H1 (cell line): ENCODE data around the gene GCSAM. TPM values are rescaled to one million over a fixed set of nuclear protein-coding genes. Genes with fewer than 3 reads are reported as not detected.

ENCODE experiments used
- CTCF ChIA-PET: fragments of 300-600 bp; sonication (Branson Sonifier 250); formaldehyde crosslinking; loops from one replicate; lab custom pipeline; 2021; ENCODE audit not compliant: partially characterized antibody; lab: Charles Lee
- POLR2A ChIA-PET: fragments of 300-600 bp; sonication (Branson Sonifier 250); formaldehyde crosslinking; loops from one replicate; lab custom pipeline; 2021; ENCODE audit warnings: inconsistent platforms; ENCODE audit not compliant: partially characterized antibody; lab: Charles Lee
- DNase-seq, 2 experiments: peaks; one replicate each; pipeline versions ENCODE4 v3.0.0 to v3.0.0-alpha.2; 2010 to 2022; ENCODE audit warnings: low spot score in 2 of 2, low read depth in 1 of 2, mixed read lengths in 1 of 2
- FAIRE-seq: peaks from 2 replicates; lab custom pipeline; 2011; peaks lifted over from hg19 to GRCh38; lab: Jason Lieb, UNC
- H2AFZ ChIP-seq: 2 replicates; pipeline ENCODE4 v1.8.1; 2012; ENCODE audit warnings: low read length, inconsistent platforms
- H2AK5ac ChIP-seq: 2 replicates; pipeline ENCODE4 v1.6.1; 2013; ENCODE audit warnings: low read depth, low read length
- H2BK120ac ChIP-seq: replicated peaks from 2 replicates; pipeline ENCODE3; 2013; ENCODE audit warnings: low read depth, low read length, inconsistent platforms
- H2BK12ac ChIP-seq: 2 replicates; pipeline ENCODE4 v1.6.1; 2013; ENCODE audit warnings: low read depth, low read length
- H2BK15ac ChIP-seq: 2 replicates; pipeline ENCODE4 v1.6.1; 2013; ENCODE audit warnings: low read length
- H2BK20ac ChIP-seq: 2 replicates; pipeline ENCODE4 v1.6.1; 2013; ENCODE audit warnings: low read length
- H2BK5ac ChIP-seq: 2 replicates; pipeline ENCODE4 v1.6.1; 2013; ENCODE audit warnings: low read depth, low read length
- H3K14ac ChIP-seq: 2 replicates; pipeline ENCODE4 v1.6.1; 2013; ENCODE audit warnings: inconsistent platforms; ENCODE audit not compliant: insufficient read length
- H3K18ac ChIP-seq: 2 replicates; pipeline ENCODE4 v1.6.1; 2013; ENCODE audit warnings: low read length; ENCODE audit errors: extremely low read depth
- H3K23ac ChIP-seq: 2 replicates; pipeline ENCODE4 v1.6.1; 2013; ENCODE audit warnings: inconsistent platforms; ENCODE audit not compliant: insufficient read length
- H3K23me2 ChIP-seq: 2 replicates; pipeline ENCODE4 v1.6.1; 2013; ENCODE audit warnings: low read depth, low read length
- H3K27ac ChIP-seq: 2 replicates; pipeline ENCODE4 v1.6.1; 2011; ENCODE audit warnings: low read depth, low read length, inconsistent platforms
- H3K27me3 ChIP-seq, 4 experiments: replicated peaks in 1 of 4; 1 replicate in 1 of 4; 2 replicates in 3 of 4; pipeline versions ENCODE4 v1.6.1 to v1.8.1; 2011 to 2013; ENCODE audit warnings: low read length in 3 of 4, mild to moderate bottlenecking in 3 of 4, inconsistent platforms in 2 of 4, mixed read lengths in 2 of 4, moderate library complexity in 1 of 4; ENCODE audit not compliant: control insufficient read depth in 3 of 4, insufficient read depth in 3 of 4; ENCODE audit errors: extremely low read depth in 1 of 4
- H3K36me3 ChIP-seq, 4 experiments: 2 replicates each; pipeline versions ENCODE4 v1.6.1 to v1.8.1; 2011 to 2013; ENCODE audit warnings: mild to moderate bottlenecking in 4 of 4, low read length in 3 of 4, moderate library complexity in 2 of 4, control low read depth in 1 of 4, inconsistent platforms in 1 of 4; ENCODE audit not compliant: insufficient read depth in 4 of 4, control insufficient read depth in 2 of 4
- H3K4ac ChIP-seq: replicated peaks from 2 replicates; pipeline ENCODE3; 2013; ENCODE audit warnings: low read length, low read depth, mixed read lengths, inconsistent platforms; ENCODE audit not compliant: insufficient read length
- H3K4me1 ChIP-seq, 4 experiments: replicated peaks in 1 of 4; 1 replicate in 1 of 4; 2 replicates in 3 of 4; pipeline versions ENCODE4 v1.6.1 to v1.8.1; 2011 to 2013; ENCODE audit warnings: low read length in 3 of 4, inconsistent platforms in 2 of 4, mixed read lengths in 1 of 4; ENCODE audit not compliant: insufficient read depth in 4 of 4, control insufficient read depth in 3 of 4
- H3K4me2 ChIP-seq, 2 experiments: 2 replicates each; pipeline versions ENCODE4 v1.6.1 to v1.8.1; 2011 to 2013; ENCODE audit warnings: low read depth in 2 of 2, low read length in 2 of 2, control low read depth in 1 of 2, inconsistent platforms in 1 of 2, mild to moderate bottlenecking in 1 of 2; ENCODE audit not compliant: insufficient read depth in 1 of 2
- H3K4me3 ChIP-seq, 4 experiments: fragments of 200-600, 300-600 bp in 1 of 4; sonication (generic), shearing (Covaris generic), sonication (Bioruptor Twin) in 1 of 4; 2 replicates each; pipeline versions ENCODE4 v1.5.1 to v1.8.1; 2011 to 2016; ENCODE audit warnings: low read length in 4 of 4, low read depth in 3 of 4, control low read depth in 2 of 4, inconsistent platforms in 2 of 4, mild to moderate bottlenecking in 2 of 4, mixed read lengths in 1 of 4, moderate library complexity in 1 of 4; ENCODE audit not compliant: insufficient read depth in 2 of 4; ENCODE audit errors: extremely low read depth in 1 of 4
- H3K56ac ChIP-seq: replicated peaks from 2 replicates; pipeline ENCODE3; 2013; ENCODE audit warnings: low read depth, mild to moderate bottlenecking, mixed read lengths, low read length, inconsistent platforms; ENCODE audit not compliant: insufficient read length
- H3K79me1 ChIP-seq: 2 replicates; pipeline ENCODE4 v1.6.1; 2013; ENCODE audit warnings: low read depth, low read length, control low read depth
- H3K79me2 ChIP-seq, 2 experiments: 2 replicates each; pipeline versions ENCODE4 v1.6.1 to v1.8.1; 2012 to 2013; ENCODE audit warnings: low read length in 2 of 2, mild to moderate bottlenecking in 2 of 2, inconsistent platforms in 1 of 2; ENCODE audit not compliant: insufficient read depth in 2 of 2, control insufficient read depth in 1 of 2
- H3K9ac ChIP-seq, 4 experiments: replicated peaks in 1 of 4; 1 replicate in 1 of 4; 2 replicates in 3 of 4; pipeline versions ENCODE4 v1.6.1 to v1.8.1; 2011 to 2013; ENCODE audit warnings: low read depth in 3 of 4, low read length in 3 of 4, control low read depth in 2 of 4, mild to moderate bottlenecking in 2 of 4, moderate library complexity in 2 of 4, inconsistent platforms in 1 of 4; ENCODE audit errors: extremely low read depth in 1 of 4
- H3K9me3 ChIP-seq, 2 experiments: 2 replicates each; pipeline versions ENCODE4 v1.6.1 to v1.8.1; 2012 to 2013; ENCODE audit warnings: mild to moderate bottlenecking in 2 of 2, moderate library complexity in 2 of 2, control low read depth in 1 of 2, inconsistent platforms in 1 of 2, low read depth in 1 of 2, low read length in 1 of 2, mixed read lengths in 1 of 2; ENCODE audit not compliant: insufficient read depth in 2 of 2
- H4K20me1 ChIP-seq, 2 experiments: replicated peaks in 1 of 2; 2 replicates each; pipeline versions ENCODE3 to v1.8.1; 2011 to 2013; ENCODE audit warnings: inconsistent platforms in 2 of 2, low read length in 2 of 2, mild to moderate bottlenecking in 1 of 2; ENCODE audit not compliant: insufficient read depth in 2 of 2, control insufficient read depth in 1 of 2
- H4K5ac ChIP-seq: 2 replicates; pipeline ENCODE4 v1.6.1; 2013; ENCODE audit warnings: low read length, low read depth, mixed read lengths, inconsistent platforms; ENCODE audit not compliant: insufficient read length
- H4K8ac ChIP-seq: 2 replicates; pipeline ENCODE4 v1.8.0; 2013; ENCODE audit warnings: mild to moderate bottlenecking, moderate library complexity, low read length, inconsistent platforms; ENCODE audit not compliant: insufficient read depth; ENCODE audit errors: extremely low read depth
- H4K91ac ChIP-seq: replicated peaks from 2 replicates; pipeline ENCODE3; 2013; ENCODE audit warnings: low read length, mixed read lengths, inconsistent platforms; ENCODE audit not compliant: insufficient read length
- ASH2L ChIP-seq: fragments of 200-600, 300-600 bp; sonication (generic); IDR thresholded peaks from one replicate; pipeline ENCODE4 v1.7.1; 2017; ENCODE audit warnings: low read length
- RAD21 ChIP-seq, 2 experiments: IDR thresholded peaks in 1 of 2; conservative IDR thresholded peaks in 1 of 2; 2 replicates each; pipeline ENCODE4 v1.6.1; 2011; ENCODE audit warnings: low read depth in 2 of 2, low read length in 2 of 2, improper control_type of control experiment in 1 of 2, inconsistent platforms in 1 of 2, mild to moderate bottlenecking in 1 of 2, moderate library complexity in 1 of 2
- WGBS, 2 experiments: shearing (Covaris generic) in 1 of 2; methylation state at CpG; one replicate each; pipeline versions ENCODE4 v1.1.6 to v1.1.7; 2013 to 2015; ENCODE audit warnings: low lambda C conversion rate in 2 of 2, mixed read lengths in 2 of 2, inconsistent platforms in 1 of 2, low coverage in 1 of 2, missing lambda C conversion rate in 1 of 2; ENCODE audit not compliant: insufficient replicate concordance in 2 of 2, insufficient coverage in 1 of 2, insufficient read length in 1 of 2; ENCODE audit errors: extremely low coverage in 1 of 2, missing lambda C conversion rate in 1 of 2; 5-methylcytosine and 5-hydroxymethylcytosine counted together
- polyA plus RNA-seq, 7 experiments: library from polyadenylated mRNA; depleted of rRNA in 3 of 7; stranded (reverse) in 5 of 7; unstranded in 2 of 7; fragments of >200 nt in 5 of 7; fragments of 200-250 nt in 2 of 7; gene quantifications; 1 replicate in 5 of 7; 2 replicates in 1 of 7; 4 replicates in 1 of 7; pipeline versions ENCODE4 v1.2.1 to v1.2.3, GENCODE V29; 2011 to 2013; ENCODE audit warnings: missing spikeins in 2 of 7, mixed read lengths in 2 of 7
- total RNA-seq: library from RNA; stranded (reverse); fragmentation: NEBNext Ultra II Directional; extraction: Animal tissue kit (Norgen Biotek cat#: 25700); gene quantifications from 2 replicates; pipeline ENCODE4 v1.2.1, GENCODE V29; 2021
- TF ChIP-seq, protein P1 (sequence below): IDR thresholded peaks from 2 replicates; pipeline ENCODE4 v1.6.1; 2011; ENCODE audit warnings: low read length, improper control_type of control experiment

The GCSAM gene
- total and polyA plus RNA-seq, 2 of the 8 experiments (the other 6 are each of a cell fraction or from before 2014, with no cell fraction given): not detected

DNA sequence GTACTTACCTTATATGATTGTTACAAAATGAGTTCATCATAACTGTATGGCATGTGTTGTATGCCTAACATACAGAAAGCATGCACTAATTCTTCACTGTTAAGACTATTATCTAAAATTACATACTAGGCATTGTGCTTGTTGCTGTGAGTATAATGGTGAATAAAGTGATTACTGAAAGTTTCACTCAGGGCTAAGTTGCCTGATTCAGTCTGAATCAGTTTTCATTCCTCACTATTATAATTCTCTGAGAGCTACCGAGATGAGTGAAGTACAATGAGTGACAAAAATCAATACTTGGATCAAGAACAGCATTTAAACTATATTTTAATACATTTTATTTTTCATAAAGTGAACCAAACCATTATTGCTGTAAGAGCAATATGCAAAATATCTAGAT, 7.5 kb upstream of the GCSAM start:
- no peak overlapping the region for H2BK15ac ChIP-seq
- POLR2A ChIA-PET: interaction anchor here (0.7 kb wide), 1 partner anchor 21 kb away, joined by 3 read pairs; no protein-coding TSS in a partner anchor
- no peaks in the 10 kb centered on the region for H3K79me1 ChIP-seq

More for the DNA sequence above, 7.5 kb upstream of the GCSAM start:
- Histone ChIP-seq H2BK12ac (no peak overlapping the region), H3K18ac (no peak overlapping the region), H3K27ac (no peak overlapping the region), H2AFZ (no peak overlapping the region), H3K56ac (no peak overlapping the region), H3K9me3 (peaks cover 0 to 6% of the 10 kb centered on the region in 2 experiments; a peak in 2 of 4 replicates), H3K27me3 (no peaks in the 10 kb centered on the region), H3K23me2 (no peaks in the 10 kb centered on the region), H4K8ac (no peak overlapping the region), H3K79me2 (no peaks in the 10 kb centered on the region), H2AK5ac (no peak overlapping the region), H2BK5ac (no peak overlapping the region), H2BK20ac (no peak overlapping the region), H3K9ac (no peak overlapping the region), H3K4me2 (no peak overlapping the region), H4K5ac (no peak overlapping the region), H3K4me3 (no peak overlapping the region), H4K20me1 (no peaks in the 10 kb centered on the region), H3K14ac (no peak overlapping the region), H2BK120ac (no peak overlapping the region), H4K91ac (no peak overlapping the region), H3K36me3 (no peaks in the 10 kb centered on the region), H3K23ac (no peak overlapping the region), H3K4ac (no peak overlapping the region), H3K4me1 (peaks cover 1 to 8% (median 3%) of the 10 kb centered on the region in 4 experiments; a peak in 4 of 7 replicates)
- TF ChIP-seq RAD21 (IDR thresholded peaks at IDR 0.05 in 1 of 2, conservative IDR thresholded peaks at IDR 0.05 in 1 of 2; ENCODE audit: low read depth in 2 of 2, low read length in 2 of 2) (no peak), ASH2L (no peak)
- TF ChIP-seq, protein P1, sequence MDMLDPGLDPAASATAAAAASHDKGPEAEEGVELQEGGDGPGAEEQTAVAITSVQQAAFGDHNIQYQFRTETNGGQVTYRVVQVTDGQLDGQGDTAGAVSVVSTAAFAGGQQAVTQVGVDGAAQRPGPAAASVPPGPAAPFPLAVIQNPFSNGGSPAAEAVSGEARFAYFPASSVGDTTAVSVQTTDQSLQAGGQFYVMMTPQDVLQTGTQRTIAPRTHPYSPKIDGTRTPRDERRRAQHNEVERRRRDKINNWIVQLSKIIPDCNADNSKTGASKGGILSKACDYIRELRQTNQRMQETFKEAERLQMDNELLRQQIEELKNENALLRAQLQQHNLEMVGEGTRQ: no peak
- FAIRE-seq (no peak), DNase-seq (no peak)
- 97% methylated on average over 1 of the region's 1 CpG; no CpG with 5 or more reads in 1 of the 2 experiments for WGBS, 2 experiments
- CTCF ChIA-PET: no interaction called here
